ENCODE results near the gene PTPN6. TPM values are rescaled to one million over a fixed set of nuclear protein-coding genes. Genes with fewer than 3 reads are reported as not detected.
A peak's percentile ranks its signal among the peaks of the same experiment; 100 is the strongest.

Gene PTPN6
- total and polyA plus RNA-seq, 2 of the 13 experiments (the other 11 are each of a cell fraction or from before 2014, with no cell fraction given), result 10.5 to 10.6 TPM

- intact Hi-C loops (cut with micrococcal nuclease; ENCODE audit: unreplicated experiment), result no loop called here
- no peak overlapping the region for H2AFZ ChIP-seq (ENCODE audit: low read length)
- H3K27me3 ChIP-seq (ENCODE audit: control insufficient read depth in 1 of 2, insufficient read depth in 2 of 2, low read length in 2 of 2), result no peaks in the 10 kb centered on the region
- H3K79me2 ChIP-seq (ENCODE audit: insufficient read depth, low read length), result no peaks in the 10 kb centered on the region
- in situ Hi-C loops (cut with HindIII; ENCODE audit: extremely low pct_ligation_motif_present, low pct_unique_long_range_greater_than_20kb), result no loop called here
- peaks cover 32% of the 10 kb centered on the region for H3K4me1 ChIP-seq (ENCODE audit: insufficient read depth, low read length)
- H4K20me1 ChIP-seq (ENCODE audit: insufficient read depth, low read length), result no peaks in the 10 kb centered on the region
- no peak overlapping the region for H3K9ac ChIP-seq (ENCODE audit: insufficient read depth, low read depth, low read length)
- DNase-seq (ENCODE audit: low spot score), result peak; percentile 63
- ChIA-PET POLR2A (interaction anchor here (0.9 to 1.9 kb wide), 4 partner anchors 15 to 52 kb away, joined by 3 to 9 read pairs (median 6); partner anchors contain the start of genes C12orf57, LPCAT3 and RNU7-1), CTCF (ENCODE audit: low intra/inter-chr PET ratio, low total read pairs) (no interaction called here)
- FAIRE-seq, result peak; percentile 44
- no peak overlapping the region for H3K27ac ChIP-seq (ENCODE audit: extremely low read length, insufficient read depth, low read length)
- no peak overlapping the region for H3K4me2 ChIP-seq (ENCODE audit: low read depth, low read length)
- no peak overlapping the region for H3K4me3 ChIP-seq (replicated peaks in 1 of 3; ENCODE audit: insufficient read depth in 1 of 3, low read depth in 2 of 3, low read length in 3 of 3)
- WGBS (ENCODE audit: low lambda C conversion rate), result 11% methylated on average over 2 of the region's 2 CpGs
- H3K36me3 ChIP-seq (replicated peaks in 1 of 2; ENCODE audit: control insufficient read depth in 1 of 2, insufficient read depth in 2 of 2, low read length in 2 of 2), result 0 out of 5 replicates have a peak, but pooled peaks cover 0 to 3% of the 10 kb centered on the region in 2 experiments
- no peaks in the 10 kb centered on the region for H3K9me3 ChIP-seq (ENCODE audit: low read length)
- no TSS peak for BruUV-seq (replicated peaks)
- peak; percentile 82 for ATAC-seq
- TF ChIP-seq ZNF784 (CRISPR knock-in tag; IDR thresholded peaks at IDR 0.05; ENCODE audit: borderline replicate concordance), result no peak
- TF ChIP-seq GATAD2A (CRISPR knock-in tag; IDR thresholded peaks at IDR 0.05), result peak; percentile 12; the same call in 1 of the 2 replicates
- no peak for TF ChIP-seq CREBL2 (CRISPR knock-in tag; IDR thresholded peaks at IDR 0.05; ENCODE audit: borderline replicate concordance)
- no peak for TF ChIP-seq BCL3 (CRISPR knock-in tag; IDR thresholded peaks at IDR 0.05)
- TF ChIP-seq ZNF770 (CRISPR knock-in tag; IDR thresholded peaks at IDR 0.05), result peak; percentile 71
- no peak for TF ChIP-seq PCBP1 (IDR thresholded peaks at IDR 0.05; ENCODE audit: borderline replicate concordance, low read depth, low read length)
- TF ChIP-seq LCORL (IDR thresholded peaks at IDR 0.05), result no peak
- 0 out of 2 replicates have a peak, but pooled peaks have one; percentile 30 for TF ChIP-seq LCORL (CRISPR knock-in tag; IDR thresholded peaks at IDR 0.05)
- TF ChIP-seq EP300 (IDR thresholded peaks at IDR 0.05; ENCODE audit: low read depth in 2 of 2, low read length in 2 of 2), result peak in 1 of 2 experiments; percentile 22; a peak in 1 of 4 replicates
- TF ChIP-seq EP300 (CRISPR knock-in tag; IDR thresholded peaks at IDR 0.05; ENCODE audit: borderline replicate concordance), result no peak
- 0 out of 2 replicates have a peak, but pooled peaks have one; percentile 33 for TF ChIP-seq SAP130 (CRISPR knock-in tag; IDR thresholded peaks at IDR 0.05; ENCODE audit: low read depth)
- TF ChIP-seq POGK (CRISPR knock-in tag; conservative IDR thresholded peaks at IDR 0.05), result no peak
- TF ChIP-seq TEAD3 (CRISPR knock-in tag; optimal IDR thresholded peaks at IDR 0.05; ENCODE audit: borderline replicate concordance), result peak; percentile 74
- TF ChIP-seq RARA (CRISPR knock-in tag; IDR thresholded peaks at IDR 0.05), result 0 out of 2 replicates have a peak, but pooled peaks have one; percentile 10
- TF ChIP-seq TBL1XR1 (IDR thresholded peaks at IDR 0.05; ENCODE audit: borderline replicate concordance, low read length, partially characterized antibody), result no peak
- peak; percentile 37; the same call in 1 of the 2 replicates for TF ChIP-seq TCF7 (IDR thresholded peaks at IDR 0.05; ENCODE audit: low read depth)
- peak; percentile 93 for TF ChIP-seq FOSL2 (CRISPR knock-in tag; IDR thresholded peaks at IDR 0.05)
Measured at GRCh38 chr12:6996040-6996441, 44.9 kb downstream of the PTPN6 start.
